Stimulated activated CD8-positive, alpha-beta memory T cell treated with anti-CD3 and anti-CD28 coated beads, Interleukin-4, amount 100 ng/mL, for 48 hours (primary cell): ENCODE data around the gene CDH23.
A peak's percentile ranks its signal among the peaks of the same experiment; 100 is the strongest.

Experiments
- DNase-seq: peaks from one replicate; pipeline ENCODE4 v3.0.0-alpha.2; 2020

Gene CDH23

DNA sequence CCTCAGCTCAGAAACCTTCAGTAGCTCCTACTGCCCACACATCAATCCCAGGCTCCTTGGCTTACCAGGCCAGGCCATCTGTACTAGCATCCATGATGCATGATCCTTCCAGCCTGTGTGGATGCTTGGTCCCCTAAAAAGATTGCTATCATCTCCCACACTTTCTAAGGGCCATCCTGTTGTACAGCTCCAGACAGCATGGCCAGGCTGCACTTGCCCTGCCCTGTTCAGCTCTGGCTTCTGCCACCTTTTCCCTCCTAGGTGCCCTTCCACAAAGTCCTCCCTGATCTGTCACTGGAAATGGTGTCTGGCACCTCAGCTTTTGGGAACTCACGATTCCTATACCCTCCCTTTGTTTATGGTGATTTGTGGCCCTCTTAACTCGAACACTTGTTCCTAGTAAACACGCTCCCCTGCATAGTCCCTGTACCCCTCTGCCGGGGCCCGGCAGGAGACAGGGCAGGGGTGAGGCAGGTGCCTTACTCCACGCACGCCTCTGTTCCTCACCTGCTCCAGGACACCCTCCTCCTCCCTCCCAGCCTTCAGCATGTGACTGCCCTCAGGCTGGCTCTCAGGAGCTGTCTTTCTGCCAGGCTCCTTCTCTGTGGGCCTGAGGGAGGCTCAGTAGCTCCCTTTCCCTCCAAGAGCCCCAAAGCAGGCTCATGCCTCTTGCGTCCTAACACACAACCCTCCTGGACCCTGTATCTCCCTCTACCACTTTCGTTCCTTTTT, 71.8 kb downstream of the CDH23 start:
- no peak for DNase-seq

DNA sequence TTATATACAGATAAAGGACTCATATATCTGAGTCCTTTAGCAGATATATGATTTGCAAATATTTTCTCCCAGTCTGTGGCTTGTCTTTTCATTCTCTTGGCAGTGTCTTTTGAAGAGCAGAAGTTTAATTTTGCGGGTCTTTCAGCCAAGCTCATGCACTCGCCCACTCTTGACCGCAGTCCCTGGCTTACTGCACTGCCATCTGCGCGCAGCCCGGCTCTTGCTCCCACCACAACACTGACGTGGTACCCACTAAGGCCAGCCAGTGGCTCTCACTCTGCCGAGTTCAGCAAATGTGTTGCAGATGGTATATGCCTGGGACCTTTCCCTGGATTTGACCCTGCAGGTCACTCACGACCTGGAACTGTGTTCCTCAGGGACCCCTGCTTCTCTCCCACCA, 74.3 kb downstream of the CDH23 start:
- DNase-seq, result no peak

- no peak for DNase-seq
These were observed 75.2 kb downstream of the CDH23 start for GRCh38 chr10:71471957-71472365.

DNA sequence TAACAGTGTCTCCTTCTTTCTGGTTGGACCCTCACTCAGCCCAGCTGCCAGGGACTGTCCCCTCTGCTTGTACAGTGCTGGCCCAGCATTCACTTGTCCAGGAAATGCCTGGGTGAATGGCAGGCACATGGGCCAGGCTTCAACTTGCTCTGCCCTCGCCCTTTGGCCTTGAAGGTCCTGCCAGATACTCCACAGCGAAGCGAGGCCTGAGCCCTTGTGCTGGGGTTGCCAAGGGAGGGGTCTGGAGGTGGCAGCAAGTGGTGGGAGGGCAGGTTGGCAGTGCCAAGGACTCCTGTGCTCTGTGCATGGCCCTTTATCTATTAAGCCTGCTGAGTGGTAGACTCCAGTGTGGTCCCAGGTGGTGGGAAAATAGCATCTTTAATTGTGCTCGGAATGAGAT, 75.7 kb downstream of the CDH23 start:
- DNase-seq, result no peak

DNA sequence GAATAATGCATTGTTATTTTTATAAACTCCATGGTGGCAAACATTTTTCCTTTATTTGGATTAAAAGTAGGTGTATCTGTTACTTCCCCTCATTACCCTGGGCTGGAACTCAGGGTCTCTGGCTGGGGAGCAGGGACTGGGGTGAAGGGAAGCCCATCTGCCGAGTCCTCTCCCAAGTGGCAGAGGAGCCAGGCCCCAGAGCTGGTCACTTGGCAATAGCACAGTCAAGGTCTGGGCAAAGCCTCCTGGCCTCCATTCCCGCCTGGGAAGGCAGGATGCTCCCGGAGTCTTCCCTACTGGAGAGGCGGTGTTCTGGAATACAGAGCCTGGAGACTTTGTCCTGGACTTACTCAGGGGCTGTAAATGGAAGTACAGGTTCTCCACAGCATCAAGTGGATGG, 76.2 kb downstream of the CDH23 start:
- no peak for DNase-seq

DNA sequence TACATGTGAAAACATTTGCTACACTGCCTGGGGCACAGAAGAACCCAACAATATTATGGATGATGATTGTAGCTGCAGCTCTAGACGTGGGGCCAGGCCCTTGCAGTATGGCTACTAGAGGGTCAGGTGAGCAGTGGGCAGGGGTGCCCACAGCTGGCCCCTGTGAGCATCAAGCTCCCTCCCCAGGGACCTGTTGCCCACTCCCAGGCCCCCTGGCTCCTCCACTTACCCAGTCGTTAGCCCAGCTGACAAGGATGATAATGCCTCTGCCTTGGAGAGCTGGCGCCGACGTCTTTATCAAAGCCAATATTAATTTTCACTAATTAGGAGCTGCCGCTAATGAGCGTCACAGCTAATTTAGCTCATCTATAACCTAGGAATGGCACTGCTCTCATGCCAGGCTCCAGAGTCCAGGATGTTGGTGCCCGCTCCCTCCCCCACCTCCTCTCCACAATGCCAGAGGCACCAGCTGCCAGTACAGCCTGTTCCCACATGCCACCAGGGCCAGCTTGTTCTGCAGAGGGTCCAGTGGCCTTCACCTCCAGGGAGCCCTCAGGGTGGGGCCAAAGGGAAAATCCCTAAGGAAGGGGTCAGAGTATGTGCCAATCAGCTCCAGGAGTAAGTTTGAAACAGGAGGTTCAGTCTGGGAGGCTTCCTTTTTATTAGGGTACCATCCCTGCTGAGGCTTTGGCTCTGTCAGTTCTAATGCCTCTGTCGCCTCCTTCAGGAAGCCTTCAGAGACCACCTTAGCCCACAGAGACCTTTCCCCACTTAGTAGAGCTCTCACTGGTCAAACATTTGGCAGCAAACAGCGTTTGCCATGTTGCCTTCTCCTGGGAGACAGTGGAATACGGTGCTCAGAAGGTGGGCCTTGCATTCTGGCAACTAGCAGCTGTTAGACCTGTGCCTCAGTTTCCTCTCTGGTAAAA, 77.2 kb downstream of the CDH23 start:
- DNase-seq, result no peak

DNA sequence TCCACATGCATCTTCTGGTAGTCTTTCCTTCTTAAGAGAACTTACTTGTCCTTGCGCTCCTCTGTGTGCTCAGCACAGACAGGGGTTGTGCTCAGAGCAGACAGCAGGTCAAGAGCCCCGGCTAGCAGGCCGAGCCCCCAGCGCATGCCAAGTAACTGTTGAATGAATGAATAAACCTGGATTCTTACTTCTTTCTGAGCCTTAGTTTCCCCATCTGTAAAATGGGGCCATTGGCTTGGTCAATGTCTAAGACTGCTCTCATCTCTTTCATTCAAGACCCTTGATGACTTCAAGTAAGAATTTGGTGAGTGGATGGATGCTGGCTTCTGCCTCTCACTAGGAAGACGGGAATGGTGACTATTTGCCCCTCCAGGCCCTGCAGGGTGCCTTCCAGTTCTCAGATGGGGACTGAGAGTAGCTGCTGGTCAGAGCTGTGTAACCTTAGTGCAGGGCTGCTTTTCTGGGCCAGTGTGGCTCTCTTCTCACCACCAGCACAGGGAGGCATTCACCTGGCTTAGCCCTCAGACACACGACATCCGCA, 78.1 kb downstream of the CDH23 start:
- no peak for DNase-seq

DNA sequence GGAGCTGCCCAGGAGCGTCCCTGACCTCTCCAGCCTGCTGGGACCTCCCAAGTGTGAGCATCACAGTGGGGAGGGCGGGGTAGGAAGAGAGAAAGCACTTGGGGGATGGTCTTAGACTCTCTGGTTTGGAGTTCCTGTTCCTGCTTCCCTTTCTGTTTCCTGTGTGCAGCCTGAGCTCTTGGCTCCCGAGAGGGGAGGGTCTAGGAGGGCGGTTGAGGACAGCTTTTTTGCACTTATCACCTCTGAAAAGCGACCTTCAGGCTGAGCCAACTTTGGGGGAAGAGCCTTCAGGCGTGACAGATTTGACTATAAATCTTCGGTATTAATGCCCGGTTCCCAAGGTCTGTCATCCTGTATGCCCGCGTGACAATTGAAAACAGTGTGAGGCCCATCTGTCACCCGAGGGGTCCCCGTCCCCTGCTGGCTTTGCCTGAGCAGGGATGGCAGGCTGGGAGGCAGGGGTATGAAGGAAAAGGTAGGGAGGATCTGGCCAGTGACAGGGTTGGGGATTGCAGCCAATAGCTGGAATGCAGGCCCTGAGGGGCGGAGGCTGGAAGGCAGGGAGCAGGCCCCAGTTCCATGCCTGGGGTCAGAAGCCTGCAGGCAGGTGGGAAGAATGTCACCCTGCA, 78.6 kb downstream of the CDH23 start:
- no peak for DNase-seq

- no peak for DNase-seq
These were observed 79.7 kb downstream of the CDH23 start for GRCh38 chr10:71476228-71477011.

DNA sequence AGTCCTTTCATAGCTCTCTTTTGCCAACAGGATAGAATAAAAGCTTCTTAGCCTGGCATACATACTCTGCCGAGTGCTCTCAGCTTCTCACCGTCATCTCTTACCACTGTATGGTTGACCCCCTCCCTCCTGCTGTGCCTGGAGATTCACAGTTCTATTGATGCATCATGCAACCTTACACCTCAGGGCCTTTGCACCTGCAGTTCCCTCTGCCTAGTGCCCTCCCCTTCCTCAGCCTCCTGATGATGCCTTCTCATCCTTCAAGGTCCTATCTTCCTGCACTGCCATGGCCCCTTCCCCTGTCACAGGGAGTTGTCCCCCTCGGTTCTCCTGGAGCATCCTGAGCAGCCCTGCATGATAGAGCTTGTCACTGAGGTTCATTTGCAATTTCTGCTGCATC, 81.5 kb downstream of the CDH23 start:
- no peak for DNase-seq

DNA sequence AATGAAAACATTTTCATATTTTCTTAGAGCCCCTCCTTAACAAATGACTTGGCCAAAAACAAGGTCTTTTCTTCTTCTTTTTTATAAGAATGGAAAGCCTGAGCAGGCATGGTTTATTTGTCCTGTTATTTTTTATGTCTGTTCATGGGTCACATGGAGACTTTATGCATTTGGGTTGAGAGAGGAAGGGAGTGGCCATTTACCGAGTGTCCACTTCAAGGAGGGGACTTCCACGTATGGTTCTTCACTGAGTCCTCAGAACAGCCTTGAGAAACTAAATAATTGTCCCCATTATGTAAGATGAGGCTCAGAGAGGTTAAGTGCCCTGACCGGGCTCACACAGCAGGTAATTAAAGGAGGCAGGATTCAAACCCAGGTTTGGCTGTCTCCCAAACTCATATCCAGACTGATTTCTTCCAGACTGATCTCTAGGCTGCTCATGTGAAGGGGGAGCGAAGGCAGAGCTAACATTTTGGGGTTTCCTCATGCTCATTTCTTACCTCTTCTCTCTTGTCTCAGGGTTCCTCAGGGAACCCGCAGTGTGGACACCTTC, 82.2 kb downstream of the CDH23 start:
- no peak for DNase-seq

GRCh38 chr10:71479831-71480230, 83.1 kb downstream of the CDH23 start:
- no peak for DNase-seq

DNA sequence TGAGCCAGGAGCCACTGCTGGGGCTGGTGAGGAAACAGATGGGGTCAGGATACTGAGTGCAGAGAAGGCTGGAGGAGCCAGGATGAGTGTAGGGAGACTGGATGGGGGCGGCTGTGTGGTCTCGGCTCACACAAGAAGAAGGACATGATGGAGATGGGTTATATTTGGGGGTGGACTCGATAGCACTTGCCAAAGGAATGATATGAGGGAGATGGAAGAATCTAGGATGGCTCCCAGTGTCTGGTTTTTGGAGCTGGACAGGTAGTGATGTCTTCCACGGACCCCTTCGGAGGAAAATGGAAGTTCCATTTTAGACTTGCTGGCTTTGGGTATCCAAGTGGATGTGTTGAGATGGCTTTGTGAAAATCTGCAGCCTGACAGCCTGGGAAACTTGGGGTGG, 83.9 kb downstream of the CDH23 start:
- DNase-seq, result no peak

DNA sequence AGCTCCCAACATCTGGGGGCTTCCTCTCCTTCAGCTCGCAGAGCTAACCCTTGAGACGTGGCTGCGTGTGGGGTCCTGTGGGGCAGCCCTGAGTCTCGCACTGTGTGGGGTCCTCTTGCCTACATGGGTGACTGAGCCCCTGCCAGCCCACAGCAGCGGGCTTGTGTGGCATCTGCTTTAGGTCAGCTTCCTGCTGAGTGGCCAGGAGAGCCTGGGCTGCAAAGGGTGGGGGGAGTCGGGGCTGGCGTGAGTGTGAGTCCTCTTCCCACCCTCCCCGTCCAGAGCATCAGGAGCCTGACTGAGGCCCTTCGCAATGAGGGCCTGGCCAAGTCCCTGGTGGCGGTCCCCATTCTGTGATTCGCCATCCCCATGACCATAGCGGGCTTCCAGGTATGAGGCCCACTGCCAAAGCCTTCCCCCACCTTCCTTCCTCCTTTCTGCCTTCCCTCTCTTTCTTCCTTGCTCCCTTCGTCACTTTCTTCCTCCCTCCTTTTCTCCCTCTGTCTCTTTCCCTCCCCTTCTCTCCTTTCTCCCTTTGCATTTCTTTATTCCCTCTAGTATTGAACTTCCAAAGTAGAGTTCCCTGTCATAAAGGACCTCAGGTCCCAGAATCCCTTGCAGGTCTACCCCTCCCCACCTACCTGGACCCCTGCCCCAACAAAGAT, 85.2 kb downstream of the CDH23 start:
- no peak for DNase-seq

DNA sequence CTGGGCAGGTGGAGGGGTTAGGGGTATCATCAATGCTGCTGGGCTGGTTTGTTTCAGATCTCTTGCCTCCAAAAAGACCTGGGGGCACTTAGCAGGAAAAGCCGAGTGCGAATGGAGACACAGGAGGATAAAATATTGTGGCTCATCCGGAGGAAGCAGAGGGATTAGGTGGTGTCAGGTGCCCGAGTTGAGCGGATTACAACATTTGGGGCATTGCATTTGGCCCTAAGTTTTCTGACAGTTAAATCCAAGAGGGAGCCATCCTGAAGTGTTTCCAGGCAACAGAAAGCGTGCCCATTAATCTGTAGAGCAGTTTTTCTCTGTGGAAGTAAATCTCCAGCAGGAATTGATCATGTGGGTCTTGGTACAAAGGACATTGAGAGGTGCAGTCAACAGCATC, 85.9 kb downstream of the CDH23 start:
- DNase-seq, result no peak

- DNase-seq, result no peak
These were observed 86.4 kb downstream of the CDH23 start for GRCh38 chr10:71483135-71483534.

DNA sequence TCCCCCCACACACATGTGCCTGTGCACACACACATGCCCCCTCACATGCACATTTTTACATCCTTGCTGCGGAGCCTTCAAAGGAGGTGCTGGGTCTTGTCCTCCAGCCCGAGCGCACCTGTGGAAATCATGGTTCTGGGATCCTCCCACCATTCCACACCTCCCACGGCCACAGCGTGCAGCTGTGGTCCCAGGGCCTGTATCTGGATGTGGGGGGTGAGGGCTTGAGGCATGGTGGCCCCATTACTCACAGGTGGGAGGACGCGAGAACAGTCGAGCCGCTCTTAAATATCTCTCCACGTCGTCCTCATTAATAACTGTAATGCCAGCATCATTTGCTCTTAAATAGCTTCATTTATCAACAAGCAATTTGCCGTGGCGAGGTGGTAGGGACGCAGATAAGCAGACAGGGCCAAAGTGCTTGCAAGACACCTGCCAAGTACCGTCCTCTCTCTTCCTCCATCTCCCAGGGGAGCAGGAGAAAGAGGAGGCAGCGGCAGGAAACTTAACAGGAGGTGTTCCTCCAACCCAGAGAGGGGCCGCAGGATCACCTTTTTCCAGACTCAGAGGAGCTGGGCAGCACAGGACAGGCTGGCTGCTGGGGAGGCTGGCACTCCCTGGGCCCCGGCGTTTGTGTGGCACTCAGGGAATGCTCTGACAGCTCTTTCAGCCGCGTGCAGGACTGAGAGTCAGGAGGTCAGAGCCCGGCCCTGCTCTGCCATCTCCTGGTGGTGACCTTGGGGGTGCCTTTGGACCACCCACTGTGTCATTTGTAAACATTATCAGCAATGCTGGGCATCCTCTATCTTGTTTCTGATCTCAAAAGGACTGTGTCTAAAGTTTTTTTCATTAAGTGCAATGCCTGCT, 87.4 kb downstream of the CDH23 start:
- no peak for DNase-seq

- DNase-seq, result peak; percentile 83
These were observed 89.9 kb downstream of the CDH23 start for GRCh38 chr10:71486484-71487114.

GRCh38 chr10:71487726-71488125, 91.0 kb downstream of the CDH23 start:
- no peak for DNase-seq

GRCh38 chr10:71489077-71489476, 92.4 kb downstream of the CDH23 start:
- DNase-seq, result no peak
